PC-3 (cell line): ENCODE measurements around the gene ZMAT3. TPM values are rescaled to one million over a fixed set of nuclear protein-coding genes. Genes with fewer than 3 reads are reported as not detected.

Experiments used
- ATAC-seq: fragments of 200-7000 bp; cut with Tn5 transposase; 2 replicates; pipeline ENCODE4 v1.9.1; 2020; ENCODE audit warnings: mild to moderate bottlenecking, moderate library complexity
- BruUV-seq: library from RNA; stranded (reverse); fragments of 400-500 nt; replicated peaks from 2 replicates; lab custom pipeline; 2021; lab: Mats Ljungman, UMichigan
- CTCF ChIA-PET: fragments of 300-600 bp; sonication (Branson Sonifier 250); formaldehyde crosslinking; loops from one replicate; lab custom pipeline; 2022; ENCODE audit warnings: antibody characterized with exemption; lab: Charles Lee
- POLR2A ChIA-PET: fragments of 300-600 bp; sonication (Branson Sonifier 250); formaldehyde crosslinking; loops from one replicate; lab custom pipeline; 2022; ENCODE audit warnings: antibody characterized with exemption; ENCODE audit not compliant: unreplicated experiment; lab: Charles Lee
- DNase-seq: peaks from one replicate; pipeline ENCODE4 v3.0.0-alpha.2; 2015
- H2AFZ ChIP-seq: fragments of 300-600 bp; sonication (generic); 2 replicates; pipeline ENCODE4 v1.6.0; 2016; ENCODE audit warnings: antibody characterized with exemption, low read length
- H3F3A ChIP-seq: fragments of 300-600 bp; sonication (generic); one replicate; pipeline ENCODE4 v1.6.0; 2017; ENCODE audit warnings: antibody characterized with exemption, low read length, control low read depth, mild to moderate bottlenecking; ENCODE audit not compliant: unreplicated experiment
- H3K27ac ChIP-seq: fragments of 300-600 bp; sonication (generic); 2 replicates; pipeline ENCODE4 v1.5.1; 2016; ENCODE audit warnings: mild to moderate bottlenecking, low read length
- H3K27me3 ChIP-seq: fragments of 300-600 bp; sonication (generic); 2 replicates; pipeline ENCODE4 v1.6.1; 2016; ENCODE audit warnings: low read length, mixed read lengths
- H3K36me3 ChIP-seq: fragments of 300-600 bp; sonication (generic); 2 replicates; pipeline ENCODE4 v1.6.1; 2016; ENCODE audit warnings: low read depth, mixed run types, low read length, mixed read lengths
- H3K4me1 ChIP-seq: fragments of 300-600 bp; sonication (generic); 2 replicates; pipeline ENCODE4 v1.5.1; 2016; ENCODE audit warnings: low read length; ENCODE audit not compliant: insufficient read depth
- H3K4me2 ChIP-seq: fragments of 300-600 bp; sonication (generic); 2 replicates; pipeline ENCODE4 v1.6.0; 2016; ENCODE audit warnings: low read length
- H3K4me3 ChIP-seq: fragments of 300-600 bp; sonication (generic); 2 replicates; pipeline ENCODE4 v1.5.1; 2016; ENCODE audit warnings: mild to moderate bottlenecking, low read length, mixed read lengths
- H3K79me2 ChIP-seq: fragments of 300-600 bp; sonication (generic); 2 replicates; pipeline ENCODE4 v1.6.1; 2017; ENCODE audit warnings: low read length, mixed read lengths
- H3K9ac ChIP-seq: fragments of 300-600 bp; sonication (generic); 2 replicates; pipeline ENCODE4 v1.6.0; 2016; ENCODE audit warnings: mild to moderate bottlenecking, low read length
- H3K9me2 ChIP-seq: fragments of 300-600 bp; sonication (generic); replicated peaks from 2 replicates; pipeline ENCODE4 v1.6.1; 2016; ENCODE audit warnings: mixed run types, low read length, mixed read lengths
- H3K9me3 ChIP-seq: fragments of 300-600 bp; sonication (generic); 2 replicates; pipeline ENCODE4 v1.6.1; 2016; ENCODE audit warnings: low read length, mixed read lengths
- H4K20me1 ChIP-seq: fragments of 300-600 bp; sonication (generic); 2 replicates; pipeline ENCODE4 v1.6.1; 2016; ENCODE audit warnings: low read length, mixed read lengths
- CTCF ChIP-seq: fragments of 300-600 bp; sonication (generic); conservative IDR thresholded peaks from 2 replicates; pipeline ENCODE4 v1.5.1; 2017; ENCODE audit warnings: antibody characterized with exemption, low read depth, mild to moderate bottlenecking, low read length
- EZH2 ChIP-seq: fragments of 300-600 bp; sonication (generic); IDR thresholded peaks from one replicate; pipeline ENCODE4 v1.6.1; 2017; ENCODE audit warnings: antibody characterized with exemption, mild to moderate bottlenecking, low read length; ENCODE audit not compliant: unreplicated experiment
- EZH2phosphoT487 ChIP-seq: fragments of 300-600 bp; sonication (generic); IDR thresholded peaks from 2 replicates; pipeline ENCODE4 v1.6.1; 2018; ENCODE audit warnings: mild to moderate bottlenecking, antibody characterized with exemption, low read length, borderline replicate concordance
- intact Hi-C: fragments of 100-400 bp; cut with micrococcal nuclease; formaldehyde crosslinking; loops from 2 replicates; pipeline ENCODE4 v1.9.0; 2023
- total RNA-seq: library from RNA; depleted of rRNA; stranded (reverse); fragments of >200 nt; gene quantifications from 2 replicates; pipeline ENCODE4 v1.2.3, GENCODE V29; 2014

The ZMAT3 gene
- total RNA-seq, 1 experiment from 2014 or later: 2.0 TPM

GRCh38 chr3:179069762-179070390 is 1.7 kb downstream of the ZMAT3 start:
- Histone ChIP-seq H3K27ac (no peak overlapping the region), H2AFZ (no peak overlapping the region), H3K4me1 (peaks cover 10% of the 10 kb centered on the region), H3K9me2 (no peaks in the 10 kb centered on the region), H3K9ac (peak overlapping the region; percentile 75; the same call in 1 of the 2 replicates), H3F3A (no peaks in the 10 kb centered on the region), H3K79me2 (peaks cover 15% of the 10 kb centered on the region), H3K27me3 (no peaks in the 10 kb centered on the region), H3K4me3 (peak overlapping the region; percentile 1; the same call in 1 of the 2 replicates), H4K20me1 (no peaks in the 10 kb centered on the region), H3K4me2 (peak overlapping the region; percentile 89), H3K9me3 (no peaks in the 10 kb centered on the region), H3K36me3 (no peaks in the 10 kb centered on the region)
- intact Hi-C loops: loop anchor here (1.0 to 5.0 kb wide), 6 partner anchors 37 to 251 kb away; no protein-coding TSS in a partner anchor
- BruUV-seq: no TSS peak
- ATAC-seq (no peak), DNase-seq (no peak)
- POLR2A ChIA-PET: interaction anchor here (0.7 kb wide), 1 partner anchor 178 kb away, joined by 5 read pairs; no protein-coding TSS in a partner anchor
- TF ChIP-seq EZH2phosphoT487 (no peak), CTCF (no peak)
- CTCF ChIA-PET: interaction anchor here (0.6 to 0.8 kb wide), 3 partner anchors 38 to 281 kb away, joined by 3 to 6 read pairs (median 3); no protein-coding TSS in a partner anchor

- intact Hi-C loops: loop anchor here (1.0 kb wide), 4 partner anchors 78 to 252 kb away; no protein-coding TSS in a partner anchor
- no peaks in the 10 kb centered on the region for H4K20me1 ChIP-seq
- ChIA-PET POLR2A (interaction anchor here (0.7 kb wide), 1 partner anchor 179 kb away, joined by 5 read pairs; no protein-coding TSS in a partner anchor), CTCF (interaction anchor here (0.5 to 0.6 kb wide), 2 partner anchors 248 to 489 kb away, joined by 3 read pairs; no protein-coding TSS in a partner anchor)
- H3F3A ChIP-seq: no peaks in the 10 kb centered on the region
- H3K4me2 ChIP-seq: no peak overlapping the region
- no peak overlapping the region for H2AFZ ChIP-seq
- DNase-seq (peak; percentile 30), ATAC-seq (no peak)
- no peaks in the 10 kb centered on the region for H3K36me3 ChIP-seq
- H3K9me2 ChIP-seq: no peaks in the 10 kb centered on the region
- peaks cover 19% of the 10 kb centered on the region for H3K4me1 ChIP-seq
- peaks cover 15% of the 10 kb centered on the region for H3K79me2 ChIP-seq
- no peaks in the 10 kb centered on the region for H3K27me3 ChIP-seq
- no TSS peak for BruUV-seq
- TF ChIP-seq EZH2 (no peak), EZH2phosphoT487 (no peak), CTCF (peak; percentile 82)
- H3K4me3 ChIP-seq: no peak overlapping the region
- H3K27ac ChIP-seq: no peak overlapping the region
- no peaks in the 10 kb centered on the region for H3K9me3 ChIP-seq
- H3K9ac ChIP-seq: no peak overlapping the region
Observed at GRCh38 chr3:179068779-179069530, 2.7 kb downstream of the ZMAT3 start.
